Stimulated activated naive CD8-positive, alpha-beta T cell treated with anti-CD3 and anti-CD28 coated beads, Interleukin-15, Interleukin-2, amounts not matched to agents 100 ng/mL and 50 ng/mL, for 24 hours (primary cell): ENCODE data around the gene NOTCH4.
A peak's percentile ranks its signal among the peaks of the same experiment; 100 is the strongest.

ENCODE experiments used
- H3K27ac Mint-ChIP-seq: one replicate; pipeline ENCODE4 v1.8.0; 2021; ENCODE audit warnings: mild to moderate bottlenecking, mixed read lengths
- H3K27me3 Mint-ChIP-seq: one replicate; pipeline ENCODE4 v1.8.0; 2021; ENCODE audit warnings: mixed read lengths
- H3K36me3 Mint-ChIP-seq: one replicate; pipeline ENCODE4 v1.8.0; 2021; ENCODE audit warnings: low read depth, mixed read lengths
- H3K4me1 Mint-ChIP-seq: one replicate; pipeline ENCODE4 v1.8.0; 2021; ENCODE audit warnings: low read depth, mixed read lengths
- H3K4me3 Mint-ChIP-seq: one replicate; pipeline ENCODE4 v1.8.0; 2021; ENCODE audit warnings: mild to moderate bottlenecking, mixed read lengths
- H3K9me3 Mint-ChIP-seq: one replicate; pipeline ENCODE4 v1.8.0; 2021; ENCODE audit warnings: mixed read lengths

Gene NOTCH4

GRCh38 chr6:32174416-32174815 is 49.5 kb downstream of the NOTCH4 start:
- H3K36me3 Mint-ChIP-seq: peaks cover 23% of the 10 kb centered on the region
- H3K27me3 Mint-ChIP-seq: no peaks in the 10 kb centered on the region
- H3K4me1 Mint-ChIP-seq: peaks cover 62% of the 10 kb centered on the region
- no peak overlapping the region for H3K27ac Mint-ChIP-seq
- H3K9me3 Mint-ChIP-seq: no peaks in the 10 kb centered on the region
- peak overlapping the region; percentile 96 for H3K4me3 Mint-ChIP-seq

- Mint-ChIP-seq H3K9me3 (no peaks in the 10 kb centered on the region), H3K27ac (no peak overlapping the region), H3K36me3 (peaks cover 19% of the 10 kb centered on the region), H3K4me1 (peaks cover 52% of the 10 kb centered on the region), H3K27me3 (no peaks in the 10 kb centered on the region), H3K4me3 (no peak overlapping the region)
These were observed 50.7 kb downstream of the NOTCH4 start for GRCh38 chr6:32173051-32173727.

GRCh38 chr6:32171234-32171633 is 52.6 kb downstream of the NOTCH4 start:
- no peak overlapping the region for H3K27ac Mint-ChIP-seq
- H3K4me1 Mint-ChIP-seq: peaks cover 32% of the 10 kb centered on the region
- no peaks in the 10 kb centered on the region for H3K9me3 Mint-ChIP-seq
- no peak overlapping the region for H3K4me3 Mint-ChIP-seq
- no peaks in the 10 kb centered on the region for H3K27me3 Mint-ChIP-seq
- peaks cover 26% of the 10 kb centered on the region for H3K36me3 Mint-ChIP-seq

GRCh38 chr6:32170294-32170693 is 53.6 kb downstream of the NOTCH4 start:
- Mint-ChIP-seq H3K9me3 (no peaks in the 10 kb centered on the region), H3K27me3 (no peaks in the 10 kb centered on the region), H3K27ac (no peak overlapping the region), H3K36me3 (peaks cover 26% of the 10 kb centered on the region), H3K4me1 (peaks cover 29% of the 10 kb centered on the region), H3K4me3 (no peak overlapping the region)

GRCh38 chr6:32168807-32169591 is 54.9 kb downstream of the NOTCH4 start:
- Mint-ChIP-seq H3K27ac (peak overlapping the region; percentile 26), H3K4me1 (peaks cover 16% of the 10 kb centered on the region), H3K27me3 (no peaks in the 10 kb centered on the region), H3K36me3 (peaks cover 31% of the 10 kb centered on the region), H3K4me3 (no peak overlapping the region), H3K9me3 (no peaks in the 10 kb centered on the region)

- Mint-ChIP-seq H3K4me3 (no peak overlapping the region), H3K9me3 (no peaks in the 10 kb centered on the region), H3K4me1 (peaks cover 9% of the 10 kb centered on the region), H3K27ac (no peak overlapping the region), H3K27me3 (no peaks in the 10 kb centered on the region), H3K36me3 (peaks cover 31% of the 10 kb centered on the region)
These were observed 55.5 kb downstream of the NOTCH4 start for GRCh38 chr6:32168350-32168749.

- Mint-ChIP-seq H3K27me3 (no peaks in the 10 kb centered on the region), H3K27ac (no peak overlapping the region), H3K36me3 (peaks cover 36% of the 10 kb centered on the region), H3K9me3 (no peaks in the 10 kb centered on the region), H3K4me3 (no peak overlapping the region), H3K4me1 (peaks cover 4% of the 10 kb centered on the region)
These were observed 56.1 kb downstream of the NOTCH4 start for GRCh38 chr6:32167761-32168262.

GRCh38 chr6:32167154-32167760 is 56.6 kb downstream of the NOTCH4 start:
- no peak overlapping the region for H3K4me3 Mint-ChIP-seq
- H3K4me1 Mint-ChIP-seq: no peaks in the 10 kb centered on the region
- no peak overlapping the region for H3K27ac Mint-ChIP-seq
- no peaks in the 10 kb centered on the region for H3K27me3 Mint-ChIP-seq
- no peaks in the 10 kb centered on the region for H3K9me3 Mint-ChIP-seq
- peaks cover 40% of the 10 kb centered on the region for H3K36me3 Mint-ChIP-seq

- Mint-ChIP-seq H3K4me1 (no peaks in the 10 kb centered on the region), H3K4me3 (no peak overlapping the region), H3K27me3 (no peaks in the 10 kb centered on the region), H3K9me3 (no peaks in the 10 kb centered on the region), H3K27ac (no peak overlapping the region), H3K36me3 (peaks cover 40% of the 10 kb centered on the region)
These were observed 57.3 kb downstream of the NOTCH4 start for GRCh38 chr6:32166411-32167061.

- Mint-ChIP-seq H3K4me1 (no peaks in the 10 kb centered on the region), H3K36me3 (peaks cover 28% of the 10 kb centered on the region), H3K27ac (no peak within 1 kb of the TSS), H3K9me3 (no peaks in the 10 kb centered on the region), H3K27me3 (no peaks in the 10 kb centered on the region), H3K4me3 (no peak within 1 kb of the TSS)
These were observed 59.6 kb downstream of the NOTCH4 start, which contains the start of gene EGFL8 for GRCh38 chr6:32164295-32164694. Gene EGFL8 (plus strand): TSS chr6:32164595. CDS start chr6:32166166, 1,571 bp downstream.

- Mint-ChIP-seq H3K27ac (no peak overlapping the region), H3K36me3 (peaks cover 30% of the 10 kb centered on the region), H3K9me3 (no peaks in the 10 kb centered on the region), H3K4me1 (no peaks in the 10 kb centered on the region), H3K27me3 (no peaks in the 10 kb centered on the region), H3K4me3 (no peak overlapping the region)
These were observed 60.2 kb downstream of the NOTCH4 start for GRCh38 chr6:32163559-32164258.

- peaks cover 23% of the 10 kb centered on the region for H3K4me1 Mint-ChIP-seq
- H3K4me3 Mint-ChIP-seq: no peak overlapping the region
- no peaks in the 10 kb centered on the region for H3K9me3 Mint-ChIP-seq
- H3K36me3 Mint-ChIP-seq: peaks cover 33% of the 10 kb centered on the region
- H3K27ac Mint-ChIP-seq: no peak overlapping the region
- peaks cover under 1% of the 10 kb centered on the region for H3K27me3 Mint-ChIP-seq
These were observed 65.8 kb downstream of the NOTCH4 start for GRCh38 chr6:32158052-32158451.

- H3K36me3 Mint-ChIP-seq: peaks cover 26% of the 10 kb centered on the region
- peaks cover 4% of the 10 kb centered on the region for H3K27me3 Mint-ChIP-seq
- peaks cover 35% of the 10 kb centered on the region for H3K4me1 Mint-ChIP-seq
- H3K27ac Mint-ChIP-seq: no peak overlapping the region
- no peaks in the 10 kb centered on the region for H3K9me3 Mint-ChIP-seq
- no peak overlapping the region for H3K4me3 Mint-ChIP-seq
These were observed 67.0 kb downstream of the NOTCH4 start for GRCh38 chr6:32156891-32157290.

- H3K9me3 Mint-ChIP-seq: no peaks in the 10 kb centered on the region
- H3K4me3 Mint-ChIP-seq: peak overlapping the region; percentile 95
- peaks cover 26% of the 10 kb centered on the region for H3K36me3 Mint-ChIP-seq
- H3K4me1 Mint-ChIP-seq: peaks cover 49% of the 10 kb centered on the region
- peak overlapping the region; percentile 91 for H3K27ac Mint-ChIP-seq
- H3K27me3 Mint-ChIP-seq: peaks cover 16% of the 10 kb centered on the region
These were observed 69.2 kb downstream of the NOTCH4 start for GRCh38 chr6:32154514-32155161.
